Stimulated activated CD8-positive, alpha-beta memory T cell treated with anti-CD3 and anti-CD28 coated beads, Interleukin-7, amount 100 ng/mL, for 4 hours (primary cell): ENCODE measurements around the gene ANKRD29.

Experiments
- DNase-seq, 2 donors: peaks; one replicate each; pipeline ENCODE4 v3.0.0-alpha.2; 2020; ENCODE audit warnings: low read depth in 2 of 2

Gene ANKRD29

GRCh38 chr18:23684515-23685197 is 21.9 kb upstream of the ANKRD29 start:
- DNase-seq: no peak

DNA sequence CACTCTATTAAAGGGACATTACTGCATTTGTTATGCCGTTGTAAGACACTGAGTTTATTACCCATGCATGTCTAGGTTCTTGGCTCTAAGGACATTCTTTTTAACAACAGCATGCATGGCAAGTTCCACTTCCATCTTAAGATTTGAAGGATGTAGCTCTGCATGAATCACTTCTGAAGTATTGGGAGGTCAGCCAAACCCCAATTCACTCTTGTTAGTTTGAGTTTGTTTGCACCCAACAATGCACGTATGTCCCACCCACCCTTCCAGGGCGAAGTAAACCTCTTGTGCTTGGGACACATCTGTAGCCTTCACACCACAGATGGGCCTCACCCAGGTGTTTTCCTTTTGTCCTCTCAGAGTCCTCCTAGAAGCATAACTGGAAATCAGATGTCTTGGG is 21.0 kb upstream of the ANKRD29 start:
- DNase-seq: no peak

GRCh38 chr18:23683155-23683554 is 20.4 kb upstream of the ANKRD29 start:
- no peak for DNase-seq

GRCh38 chr18:23682472-23682871 is 19.8 kb upstream of the ANKRD29 start:
- DNase-seq: no peak

DNA sequence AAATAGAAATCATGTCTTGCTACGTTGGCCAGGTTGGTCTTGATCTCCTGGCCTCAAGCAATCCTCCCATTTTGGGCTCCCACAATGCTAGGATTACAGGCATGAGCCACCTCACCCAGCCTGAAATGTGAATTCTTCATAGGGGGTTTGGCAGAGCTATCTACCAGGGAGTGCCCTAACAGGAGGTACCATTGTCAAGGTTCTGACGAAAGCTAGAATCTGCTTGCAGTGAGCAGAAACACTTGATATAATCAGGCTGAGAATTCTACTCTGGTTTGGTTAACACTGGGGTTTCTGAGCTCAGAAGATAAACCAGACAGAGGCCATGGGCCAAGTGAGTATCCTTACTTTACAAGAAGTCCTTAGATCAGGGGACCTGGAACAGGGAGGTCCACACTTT is 19.3 kb upstream of the ANKRD29 start:
- DNase-seq: no peak

DNA sequence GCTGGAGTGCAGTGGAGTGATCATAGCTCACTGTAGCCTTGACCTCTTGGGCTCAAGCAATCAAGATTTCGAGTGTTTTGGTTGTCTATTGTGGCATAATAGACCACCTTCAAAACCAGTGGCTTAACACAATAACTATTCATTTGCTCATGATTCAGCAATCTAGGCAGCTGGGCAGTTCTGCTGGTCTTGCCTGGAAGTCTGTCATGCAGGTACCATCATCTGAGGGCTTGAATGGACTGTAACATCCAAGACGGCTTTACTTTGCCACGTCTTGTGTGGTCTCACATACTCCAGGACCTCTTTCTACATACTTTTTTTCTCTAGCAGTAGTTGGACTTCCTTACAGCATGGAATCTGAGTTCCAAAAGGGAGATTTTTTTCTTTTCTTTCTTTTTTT is 13.2 kb upstream of the ANKRD29 start:
- no peak for DNase-seq

DNA sequence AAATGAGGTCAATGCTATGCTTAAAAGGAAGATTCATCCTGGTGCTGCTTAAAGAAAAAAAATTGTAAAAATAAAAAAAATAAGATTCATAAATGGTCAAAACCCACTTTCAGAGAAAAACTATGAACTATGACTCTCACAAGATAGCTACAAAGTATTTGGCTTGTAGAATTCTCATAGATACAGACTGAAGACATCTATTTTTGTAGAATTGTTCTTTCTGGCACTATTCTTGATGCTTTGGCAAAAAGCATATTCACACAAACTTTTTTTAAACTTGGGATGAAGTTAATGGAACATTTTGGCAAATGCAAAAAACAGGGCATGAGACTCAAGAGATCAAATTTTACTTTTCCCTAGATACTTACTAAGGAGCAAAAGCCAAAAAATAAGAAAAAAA is 12.5 kb upstream of the ANKRD29 start:
- DNase-seq: no peak

DNA sequence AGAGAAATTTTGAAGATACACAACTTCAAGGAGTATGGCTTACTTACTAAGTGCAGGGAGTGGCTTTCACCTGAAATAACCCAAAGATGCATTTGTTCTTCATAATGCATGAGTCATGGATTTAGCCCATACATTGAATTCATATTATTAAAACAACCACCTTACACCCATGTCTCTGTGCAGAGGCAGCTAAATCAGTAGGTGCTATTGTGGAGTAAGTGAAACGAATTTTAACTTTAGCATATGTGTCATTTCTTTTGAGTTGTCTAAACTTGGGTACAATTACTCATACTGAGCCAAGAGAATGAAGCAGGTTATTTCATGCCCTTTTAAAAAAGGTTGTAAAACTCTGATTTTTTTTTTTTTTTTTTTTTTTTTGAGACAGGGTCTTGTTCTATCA is 11.0 kb upstream of the ANKRD29 start:
- no peak for DNase-seq

- DNase-seq: no peak
Observed at GRCh38 chr18:23671564-23671963, 8.9 kb upstream of the ANKRD29 start.

DNA sequence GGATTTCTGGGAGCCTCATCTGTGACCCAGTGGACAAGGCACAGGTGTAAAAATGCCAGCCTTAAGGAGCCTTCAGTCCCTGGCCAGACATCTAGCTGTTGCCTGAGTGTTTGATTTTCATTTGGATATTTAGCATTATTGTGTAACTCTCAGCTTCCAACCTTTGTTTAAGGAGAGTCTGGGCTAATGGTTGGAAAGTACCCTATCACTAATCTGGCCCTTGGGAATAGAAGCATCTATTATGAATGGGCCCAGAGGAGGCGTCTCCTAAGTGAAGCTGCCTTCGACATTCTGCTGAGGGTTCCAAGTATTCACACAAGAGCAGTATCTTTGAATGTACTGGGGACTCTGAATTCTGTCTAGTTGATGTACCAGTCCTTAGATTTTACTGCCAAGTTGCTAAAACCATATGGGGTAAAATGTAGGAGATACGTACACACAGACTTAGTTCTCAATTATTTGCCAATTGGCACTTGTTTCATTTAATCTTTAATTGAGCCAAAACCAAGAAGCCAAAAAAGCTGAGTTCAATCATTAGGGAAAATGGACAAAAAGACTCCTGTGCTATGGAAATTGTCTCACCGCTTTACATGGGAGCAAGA is 7.2 kb upstream of the ANKRD29 start:
- DNase-seq: no peak

DNA sequence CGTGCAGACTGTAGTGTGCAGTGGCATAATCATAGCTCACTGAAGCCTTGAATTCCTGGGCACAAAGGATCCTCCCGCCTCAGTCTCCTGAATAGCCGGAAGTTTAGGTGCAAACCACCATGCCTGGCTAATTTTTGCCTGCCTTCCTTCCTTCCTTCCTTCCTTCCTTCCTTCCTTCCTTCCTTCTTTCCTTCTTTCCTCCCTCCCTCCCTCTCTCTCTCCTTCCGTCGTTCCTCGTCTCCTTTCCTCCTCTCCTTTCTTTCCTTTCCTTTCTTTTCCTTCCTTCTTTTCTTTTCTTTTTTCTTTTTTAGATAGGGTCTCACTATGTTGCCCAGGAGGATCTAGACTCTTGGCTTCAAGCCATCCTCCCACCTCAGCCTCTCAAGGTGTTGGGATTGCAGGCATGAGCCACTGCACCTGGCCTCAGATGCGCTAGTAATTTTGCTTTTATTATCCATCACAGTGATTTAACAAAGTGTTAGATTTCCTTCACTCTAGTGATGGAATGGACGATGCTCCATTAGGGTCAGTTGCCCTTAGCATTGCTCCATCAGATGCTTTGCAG is 6.6 kb upstream of the ANKRD29 start:
- no peak for DNase-seq

- no peak for DNase-seq
Observed at GRCh38 chr18:23668731-23669130, 6.0 kb upstream of the ANKRD29 start.

DNA sequence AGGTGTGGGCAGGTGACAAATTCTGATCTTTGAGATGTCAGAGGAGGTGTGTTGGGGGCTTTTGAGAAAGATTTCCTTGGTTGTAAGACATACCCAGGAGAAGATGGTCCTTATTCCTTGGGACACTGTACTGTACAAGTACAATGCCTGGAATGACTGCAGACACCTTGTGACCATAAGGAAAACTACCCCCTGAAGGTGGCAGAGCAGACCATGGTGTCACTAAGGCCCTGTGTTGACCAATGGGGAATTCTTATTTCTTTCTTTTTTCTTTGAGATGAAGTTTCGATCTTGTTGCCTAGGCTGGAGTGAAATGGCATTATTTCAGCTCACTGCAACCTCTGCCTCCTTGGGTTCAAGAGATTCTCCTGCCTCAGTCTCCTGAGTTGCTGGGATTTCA is 4.4 kb upstream of the ANKRD29 start:
- no peak for DNase-seq

GRCh38 chr18:23664674-23665073 is 2.0 kb upstream of the ANKRD29 start:
- DNase-seq: no peak

DNA sequence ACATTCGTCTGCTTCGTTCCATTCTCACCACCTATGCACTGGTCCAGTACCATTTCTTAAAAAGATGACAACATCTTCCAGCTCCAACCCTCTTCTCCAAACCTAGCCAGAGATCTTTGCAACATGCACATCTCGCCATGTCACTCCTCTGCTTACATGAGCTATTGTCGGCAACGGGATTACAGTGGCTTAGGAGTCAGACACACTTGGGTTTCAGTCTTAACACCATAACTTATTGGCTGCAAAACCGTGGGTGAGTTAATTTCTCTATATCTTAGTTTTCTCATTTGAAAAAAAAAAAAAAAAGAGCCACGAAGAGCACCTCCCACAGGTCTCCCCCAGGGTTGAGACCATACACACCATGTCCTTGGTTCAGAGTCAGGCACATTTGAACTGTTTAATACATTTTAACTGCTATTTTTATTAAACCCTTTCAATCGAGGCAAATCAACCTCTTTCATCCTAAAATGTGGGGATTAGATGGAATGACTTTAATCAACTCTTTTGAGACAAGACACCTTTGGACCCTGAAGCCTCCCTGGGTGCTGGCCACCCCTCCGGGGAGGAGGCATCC is 889 bp downstream of the ANKRD29 start:
- DNase-seq: no peak

- no peak for DNase-seq
Observed at GRCh38 chr18:23658285-23658684, 4.4 kb downstream of the ANKRD29 start.

GRCh38 chr18:23652232-23652631 is 10.5 kb downstream of the ANKRD29 start:
- no peak for DNase-seq

DNA sequence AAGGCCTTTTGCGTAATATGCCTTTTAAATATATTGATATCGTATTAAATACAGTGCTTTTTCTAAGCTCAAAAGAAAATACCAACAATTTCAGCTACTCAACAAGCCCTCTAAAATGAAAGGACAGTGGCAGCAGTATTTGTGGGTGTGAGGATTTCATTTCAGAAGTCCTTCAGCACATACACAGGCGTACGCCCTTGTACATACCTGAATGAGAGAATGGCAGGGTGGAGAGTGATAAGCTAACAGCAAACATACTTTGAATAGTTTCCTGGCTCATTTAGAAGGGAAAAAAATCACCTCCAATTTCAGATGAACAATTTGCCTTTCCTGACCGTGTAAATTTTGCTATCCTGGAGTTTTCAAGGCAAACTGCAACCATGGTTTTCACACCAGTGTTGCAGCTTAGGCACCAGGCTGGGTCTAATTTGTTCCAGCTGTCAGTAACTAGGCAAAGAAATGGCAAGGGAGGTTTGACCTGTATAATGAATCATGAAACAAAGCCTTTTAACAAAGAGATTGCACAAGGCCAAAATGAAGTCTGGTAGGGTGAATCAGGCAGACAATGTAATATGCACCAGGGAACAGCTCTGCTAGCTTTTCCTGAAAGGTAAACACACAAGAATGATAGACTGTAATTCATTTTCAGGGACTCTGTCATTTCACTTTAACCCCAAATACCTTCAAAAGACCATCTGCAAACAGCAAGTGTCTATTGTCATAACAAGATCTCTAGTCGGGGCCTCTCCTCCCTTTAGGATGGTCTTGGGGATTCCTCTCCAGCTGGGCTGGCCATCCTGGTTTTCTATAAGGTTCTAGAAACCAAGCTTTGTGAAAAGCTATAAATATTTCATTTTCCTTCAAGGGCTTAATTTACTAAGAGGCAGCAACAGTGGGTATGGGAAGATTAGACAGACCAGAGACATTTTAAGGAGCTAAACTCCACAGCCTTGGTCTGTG is 11.5 kb downstream of the ANKRD29 start:
- no peak for DNase-seq

DNA sequence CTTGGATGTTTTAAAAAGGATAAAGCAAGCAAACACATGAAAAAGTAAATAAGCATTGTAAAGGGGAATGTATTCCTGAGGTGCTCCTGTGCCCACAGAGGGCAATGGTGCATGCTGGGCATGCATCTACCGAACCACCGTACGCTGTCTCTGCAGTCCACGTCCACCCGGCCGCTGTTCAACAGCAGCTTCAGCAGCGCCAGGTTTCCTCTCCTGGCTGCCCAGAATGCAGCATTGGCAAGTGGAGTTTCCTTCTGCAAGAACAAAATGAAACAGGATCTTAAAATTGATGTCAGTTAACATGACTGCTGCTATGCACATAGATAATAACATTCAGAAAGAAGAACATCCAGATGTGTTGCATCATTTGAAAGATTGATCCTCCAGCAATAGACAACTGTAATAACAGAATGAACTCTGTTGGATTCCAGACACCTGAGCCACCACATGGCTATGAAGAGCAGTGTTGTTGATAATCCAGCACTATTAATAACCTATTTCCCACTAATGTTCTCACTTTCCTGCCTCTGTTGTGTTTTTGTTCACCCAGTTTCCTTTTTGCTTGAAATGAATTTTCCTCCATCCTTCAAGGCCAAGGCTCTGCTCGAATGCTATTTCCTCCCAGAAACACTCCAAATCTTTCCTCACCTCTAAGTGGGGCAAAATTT is 13.6 kb downstream of the ANKRD29 start:
- no peak for DNase-seq

GRCh38 chr18:23648456-23648855 is 14.3 kb downstream of the ANKRD29 start:
- no peak for DNase-seq

- no peak for DNase-seq
Observed at GRCh38 chr18:23646282-23646681, 16.4 kb downstream of the ANKRD29 start.
